PC-3 (cell line): ENCODE data around the gene PIGC. TPM values are rescaled to one million over a fixed set of nuclear protein-coding genes. Genes with fewer than 3 reads are reported as not detected.
A peak's percentile ranks its signal among the peaks of the same experiment; 100 is the strongest.

ENCODE experiments used
- ATAC-seq: fragments of 200-7000 bp; cut with Tn5 transposase; 2 replicates; pipeline ENCODE4 v1.9.1; 2020; ENCODE audit warnings: mild to moderate bottlenecking, moderate library complexity
- BruUV-seq: library from RNA; stranded (reverse); fragments of 400-500 nt; replicated peaks from 2 replicates; lab custom pipeline; 2021; lab: Mats Ljungman, UMichigan
- CTCF ChIA-PET: fragments of 300-600 bp; sonication (Branson Sonifier 250); formaldehyde crosslinking; loops from one replicate; lab custom pipeline; 2022; ENCODE audit warnings: antibody characterized with exemption; lab: Charles Lee
- POLR2A ChIA-PET: fragments of 300-600 bp; sonication (Branson Sonifier 250); formaldehyde crosslinking; loops from one replicate; lab custom pipeline; 2022; ENCODE audit warnings: antibody characterized with exemption; ENCODE audit not compliant: unreplicated experiment; lab: Charles Lee
- DNase-seq: peaks from one replicate; pipeline ENCODE4 v3.0.0-alpha.2; 2015
- H2AFZ ChIP-seq: fragments of 300-600 bp; sonication (generic); 2 replicates; pipeline ENCODE4 v1.6.0; 2016; ENCODE audit warnings: antibody characterized with exemption, low read length
- H3F3A ChIP-seq: fragments of 300-600 bp; sonication (generic); one replicate; pipeline ENCODE4 v1.6.0; 2017; ENCODE audit warnings: antibody characterized with exemption, low read length, control low read depth, mild to moderate bottlenecking; ENCODE audit not compliant: unreplicated experiment
- H3K27ac ChIP-seq: fragments of 300-600 bp; sonication (generic); 2 replicates; pipeline ENCODE4 v1.5.1; 2016; ENCODE audit warnings: mild to moderate bottlenecking, low read length
- H3K27me3 ChIP-seq: fragments of 300-600 bp; sonication (generic); 2 replicates; pipeline ENCODE4 v1.6.1; 2016; ENCODE audit warnings: low read length, mixed read lengths
- H3K36me3 ChIP-seq: fragments of 300-600 bp; sonication (generic); 2 replicates; pipeline ENCODE4 v1.6.1; 2016; ENCODE audit warnings: low read depth, mixed run types, low read length, mixed read lengths
- H3K4me1 ChIP-seq: fragments of 300-600 bp; sonication (generic); 2 replicates; pipeline ENCODE4 v1.5.1; 2016; ENCODE audit warnings: low read length; ENCODE audit not compliant: insufficient read depth
- H3K4me2 ChIP-seq: fragments of 300-600 bp; sonication (generic); 2 replicates; pipeline ENCODE4 v1.6.0; 2016; ENCODE audit warnings: low read length
- H3K4me3 ChIP-seq: fragments of 300-600 bp; sonication (generic); 2 replicates; pipeline ENCODE4 v1.5.1; 2016; ENCODE audit warnings: mild to moderate bottlenecking, low read length, mixed read lengths
- H3K79me2 ChIP-seq: fragments of 300-600 bp; sonication (generic); 2 replicates; pipeline ENCODE4 v1.6.1; 2017; ENCODE audit warnings: low read length, mixed read lengths
- H3K9ac ChIP-seq: fragments of 300-600 bp; sonication (generic); 2 replicates; pipeline ENCODE4 v1.6.0; 2016; ENCODE audit warnings: mild to moderate bottlenecking, low read length
- H3K9me2 ChIP-seq: fragments of 300-600 bp; sonication (generic); replicated peaks from 2 replicates; pipeline ENCODE4 v1.6.1; 2016; ENCODE audit warnings: mixed run types, low read length, mixed read lengths
- H3K9me3 ChIP-seq: fragments of 300-600 bp; sonication (generic); 2 replicates; pipeline ENCODE4 v1.6.1; 2016; ENCODE audit warnings: low read length, mixed read lengths
- H4K20me1 ChIP-seq: fragments of 300-600 bp; sonication (generic); 2 replicates; pipeline ENCODE4 v1.6.1; 2016; ENCODE audit warnings: low read length, mixed read lengths
- EZH2 ChIP-seq: fragments of 300-600 bp; sonication (generic); IDR thresholded peaks from one replicate; pipeline ENCODE4 v1.6.1; 2017; ENCODE audit warnings: antibody characterized with exemption, mild to moderate bottlenecking, low read length; ENCODE audit not compliant: unreplicated experiment
- EZH2phosphoT487 ChIP-seq: fragments of 300-600 bp; sonication (generic); IDR thresholded peaks from 2 replicates; pipeline ENCODE4 v1.6.1; 2018; ENCODE audit warnings: mild to moderate bottlenecking, antibody characterized with exemption, low read length, borderline replicate concordance
- intact Hi-C: fragments of 100-400 bp; cut with micrococcal nuclease; formaldehyde crosslinking; loops from 2 replicates; pipeline ENCODE4 v1.9.0; 2023
- total RNA-seq: library from RNA; depleted of rRNA; stranded (reverse); fragments of >200 nt; gene quantifications from 2 replicates; pipeline ENCODE4 v1.2.3, GENCODE V29; 2014
- TF ChIP-seq, protein P1 (sequence below): fragments of 300-600 bp; sonication (generic); conservative IDR thresholded peaks from 2 replicates; pipeline ENCODE4 v1.5.1; 2017; ENCODE audit warnings: antibody characterized with exemption, low read depth, mild to moderate bottlenecking, low read length

Gene PIGC
- total RNA-seq, 1 experiment from 2014 or later, result 70.5 TPM

DNA sequence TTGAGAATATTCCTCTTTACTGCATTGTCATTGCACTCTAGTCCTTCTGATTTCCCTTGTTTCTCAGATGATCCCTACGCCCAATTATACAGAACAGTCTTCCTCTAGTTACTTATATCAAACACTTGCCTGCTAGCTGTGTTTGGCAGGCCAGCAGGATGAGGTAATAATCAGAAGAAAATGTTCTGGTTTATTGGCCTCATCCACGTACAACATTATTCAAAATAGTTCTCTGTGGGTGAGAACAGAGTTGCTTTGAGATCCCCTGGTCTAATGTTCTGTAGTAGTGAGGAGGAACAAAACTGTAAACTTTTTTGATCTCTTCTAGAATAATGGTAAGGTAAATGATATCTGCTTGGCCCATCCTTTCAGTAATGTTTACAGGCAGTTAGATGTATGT lies 45.7 kb downstream of the PIGC start:
- peak overlapping the region; percentile 59; the same call in 1 of the 2 replicates for H3K27ac ChIP-seq
- no peaks in the 10 kb centered on the region for H3K9me3 ChIP-seq
- no peak overlapping the region for H2AFZ ChIP-seq
- H3K36me3 ChIP-seq, result no peaks in the 10 kb centered on the region
- no peak for TF ChIP-seq EZH2phosphoT487
- TF ChIP-seq, protein P1, sequence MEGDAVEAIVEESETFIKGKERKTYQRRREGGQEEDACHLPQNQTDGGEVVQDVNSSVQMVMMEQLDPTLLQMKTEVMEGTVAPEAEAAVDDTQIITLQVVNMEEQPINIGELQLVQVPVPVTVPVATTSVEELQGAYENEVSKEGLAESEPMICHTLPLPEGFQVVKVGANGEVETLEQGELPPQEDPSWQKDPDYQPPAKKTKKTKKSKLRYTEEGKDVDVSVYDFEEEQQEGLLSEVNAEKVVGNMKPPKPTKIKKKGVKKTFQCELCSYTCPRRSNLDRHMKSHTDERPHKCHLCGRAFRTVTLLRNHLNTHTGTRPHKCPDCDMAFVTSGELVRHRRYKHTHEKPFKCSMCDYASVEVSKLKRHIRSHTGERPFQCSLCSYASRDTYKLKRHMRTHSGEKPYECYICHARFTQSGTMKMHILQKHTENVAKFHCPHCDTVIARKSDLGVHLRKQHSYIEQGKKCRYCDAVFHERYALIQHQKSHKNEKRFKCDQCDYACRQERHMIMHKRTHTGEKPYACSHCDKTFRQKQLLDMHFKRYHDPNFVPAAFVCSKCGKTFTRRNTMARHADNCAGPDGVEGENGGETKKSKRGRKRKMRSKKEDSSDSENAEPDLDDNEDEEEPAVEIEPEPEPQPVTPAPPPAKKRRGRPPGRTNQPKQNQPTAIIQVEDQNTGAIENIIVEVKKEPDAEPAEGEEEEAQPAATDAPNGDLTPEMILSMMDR, result no peak
- TF ChIP-seq EZH2, result no peak
- no peak for DNase-seq
- H3F3A ChIP-seq, result no peaks in the 10 kb centered on the region
- H3K79me2 ChIP-seq, result no peaks in the 10 kb centered on the region
- ATAC-seq, result no peak
- no peaks in the 10 kb centered on the region for H3K27me3 ChIP-seq
- intact Hi-C loops, result loop anchor here (5.0 to 10.0 kb wide), 2 partner anchors 56 to 753 kb away; no protein-coding TSS in a partner anchor
- H3K4me3 ChIP-seq, result no peak overlapping the region
- H3K9ac ChIP-seq, result no peak overlapping the region
- H4K20me1 ChIP-seq, result no peaks in the 10 kb centered on the region
- CTCF ChIA-PET, result interaction anchor here (0.6 kb wide), 1 partner anchor 78 kb away, joined by 3 read pairs; no protein-coding TSS in a partner anchor
- H3K9me2 ChIP-seq, result no peaks in the 10 kb centered on the region
- peaks cover 56% of the 10 kb centered on the region for H3K4me1 ChIP-seq
- BruUV-seq, result no TSS peak
- POLR2A ChIA-PET, result no interaction called here
- H3K4me2 ChIP-seq, result no peak overlapping the region

GRCh38 chr1:172397633-172398032 lies 46.2 kb downstream of the PIGC start:
- BruUV-seq, result no TSS peak
- ChIA-PET CTCF (interaction anchor here (1.1 kb wide), 1 partner anchor 395 kb away, joined by 5 read pairs; no protein-coding TSS in a partner anchor), POLR2A (interaction anchor here (0.6 kb wide), 1 partner anchor 655 kb away, joined by 3 read pairs; no protein-coding TSS in a partner anchor)
- Histone ChIP-seq H2AFZ (no peak overlapping the region), H4K20me1 (no peaks in the 10 kb centered on the region), H3K27ac (no peak overlapping the region), H3K9me2 (no peaks in the 10 kb centered on the region), H3K9me3 (no peaks in the 10 kb centered on the region), H3K4me2 (no peak overlapping the region), H3K27me3 (no peaks in the 10 kb centered on the region), H3K4me3 (no peak overlapping the region), H3F3A (no peaks in the 10 kb centered on the region), H3K79me2 (no peaks in the 10 kb centered on the region), H3K9ac (no peak overlapping the region), H3K4me1 (peaks cover 56% of the 10 kb centered on the region), H3K36me3 (no peaks in the 10 kb centered on the region)
- TF ChIP-seq EZH2phosphoT487, result no peak
- no peak for TF ChIP-seq EZH2
- TF ChIP-seq, protein P1, result no peak
- intact Hi-C loops, result loop anchor here (5.0 to 10.0 kb wide), 2 partner anchors 55 to 753 kb away; no protein-coding TSS in a partner anchor
- ATAC-seq, result no peak
- no peak for DNase-seq

GRCh38 chr1:172397221-172397620 lies 46.6 kb downstream of the PIGC start:
- Histone ChIP-seq H3K79me2 (no peaks in the 10 kb centered on the region), H3K4me1 (peaks cover 56% of the 10 kb centered on the region), H4K20me1 (no peaks in the 10 kb centered on the region), H3K4me2 (no peak overlapping the region), H2AFZ (no peak overlapping the region), H3K9ac (no peak overlapping the region), H3K36me3 (no peaks in the 10 kb centered on the region), H3K9me3 (no peaks in the 10 kb centered on the region), H3K4me3 (no peak overlapping the region), H3F3A (no peaks in the 10 kb centered on the region), H3K27me3 (no peaks in the 10 kb centered on the region), H3K9me2 (no peaks in the 10 kb centered on the region), H3K27ac (no peak overlapping the region)
- CTCF ChIA-PET, result interaction anchor here (1.1 kb wide), 1 partner anchor 395 kb away, joined by 5 read pairs; no protein-coding TSS in a partner anchor
- DNase-seq (peak; percentile 76), ATAC-seq (no peak)
- POLR2A ChIA-PET, result interaction anchor here (0.6 kb wide), 2 partner anchors 656 to 884 kb away, joined by 3 to 6 read pairs; no protein-coding TSS in a partner anchor
- intact Hi-C loops, result loop anchor here (5.0 to 10.0 kb wide), 2 partner anchors 55 to 752 kb away; no protein-coding TSS in a partner anchor
- TF ChIP-seq EZH2, result no peak
- TF ChIP-seq, protein P1, result no peak
- no peak for TF ChIP-seq EZH2phosphoT487
- no TSS peak for BruUV-seq
